Tibial nerve (tissue), 3 donors: ENCODE data around the gene CBFB.

Experiments
- CTCF ChIP-seq, 5 experiments: fragments of 200-600 bp in 3 of 5; fragments of 450-650 bp in 2 of 5; sonication (generic) in 3 of 5; IDR thresholded peaks; one replicate each; pipeline ENCODE4 v1.5.1; 2016 to 2019; ENCODE audit warnings: antibody characterized with exemption in 5 of 5, mild to moderate bottlenecking in 3 of 5, moderate library complexity in 2 of 5
- POLR2A ChIP-seq, 2 donors: fragments of 450-650 bp; IDR thresholded peaks; one replicate each; pipeline ENCODE4 v1.6.1; 2017; ENCODE audit warnings: antibody characterized with exemption in 2 of 2, mild to moderate bottlenecking in 2 of 2, moderate library complexity in 2 of 2

- TF ChIP-seq CTCF (IDR thresholded peaks at IDR 0.05) = no peak
- no peak for TF ChIP-seq POLR2A (IDR thresholded peaks at IDR 0.05)
These were observed 85.8 kb downstream of the CBFB start for GRCh38 chr16:67114793-67115192.
